Activated T-cell treated with anti-CD3 and anti-CD28 coated beads, Interleukin-2, amount 50 U/mL, for 24 hours (primary cell): Measurements from ENCODE around the gene SCAMP3.

Experiments used
- DNase-seq: peaks from one replicate; pipeline ENCODE4 v3.0.0-alpha.2; 2020
- H3K27ac Mint-ChIP-seq: 2 replicates; pipeline ENCODE4 v1.8.0; 2020; ENCODE audit warnings: mild to moderate bottlenecking, mixed read lengths
- H3K27me3 Mint-ChIP-seq: 2 replicates; pipeline ENCODE4 v1.8.0; 2020; ENCODE audit warnings: mixed read lengths
- H3K36me3 Mint-ChIP-seq: 2 replicates; pipeline ENCODE4 v1.8.0; 2020; ENCODE audit warnings: low read depth, mixed read lengths
- H3K4me1 Mint-ChIP-seq: 2 replicates; pipeline ENCODE4 v1.8.0; 2020; ENCODE audit warnings: low read depth, mixed read lengths
- H3K4me3 Mint-ChIP-seq: 2 replicates; pipeline ENCODE4 v1.8.0; 2020; ENCODE audit warnings: mild to moderate bottlenecking, moderate library complexity, mixed read lengths
- H3K9me3 Mint-ChIP-seq: 2 replicates; pipeline ENCODE4 v1.8.0; 2020; ENCODE audit warnings: mixed read lengths

SCAMP3 gene

GRCh38 chr1:155273343-155274245, 11.4 kb upstream of the SCAMP3 start, which contains the start of gene CLK2:
TSS of gene CLK2 (minus strand) at chr1:155273504. CDS start at chr1:155270977, 2,527 bp downstream.
- Mint-ChIP-seq H3K4me1 (peaks cover 47% of the 10 kb centered on the region), H3K27me3 (no peaks in the 10 kb centered on the region), H3K9me3 (no peaks in the 10 kb centered on the region), H3K36me3 (peaks cover 42% of the 10 kb centered on the region), H3K27ac (peak within 1 kb of the TSS; percentile 94), H3K4me3 (peak within 1 kb of the TSS; percentile 90)
- DNase-seq = peak; percentile 97

GRCh38 chr1:155272466-155273342, 10.5 kb upstream of the SCAMP3 start:
- H3K27ac Mint-ChIP-seq = peak overlapping the region; percentile 94
- peak overlapping the region; percentile 90 for H3K4me3 Mint-ChIP-seq
- H3K36me3 Mint-ChIP-seq = peaks cover 50% of the 10 kb centered on the region
- no peak for DNase-seq
- H3K4me1 Mint-ChIP-seq = peaks cover 43% of the 10 kb centered on the region
- H3K9me3 Mint-ChIP-seq = no peaks in the 10 kb centered on the region
- no peaks in the 10 kb centered on the region for H3K27me3 Mint-ChIP-seq

DNA sequence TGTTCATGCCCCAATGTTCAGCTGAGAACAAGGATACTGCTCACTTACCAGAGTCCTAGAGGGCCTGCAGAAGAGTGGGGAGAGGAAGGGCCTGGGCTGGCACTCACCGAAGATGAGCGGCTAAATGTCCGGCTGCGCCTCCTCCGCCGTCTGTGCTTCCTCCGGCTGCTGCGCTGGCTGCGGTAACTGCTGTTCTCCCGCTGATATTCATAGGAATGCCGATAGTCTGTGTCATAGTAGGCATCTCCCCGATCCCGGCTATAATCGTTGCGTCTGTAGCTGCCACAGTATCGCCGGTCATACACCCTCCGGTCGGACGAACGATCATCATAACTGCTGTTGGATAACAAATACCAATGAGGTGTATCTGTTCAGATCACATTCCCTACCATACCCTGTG, 7.2 kb upstream of the SCAMP3 start:
- peak overlapping the region; percentile 8 for H3K27ac Mint-ChIP-seq
- H3K27me3 Mint-ChIP-seq = no peaks in the 10 kb centered on the region
- no peak for DNase-seq
- peaks cover 82% of the 10 kb centered on the region for H3K36me3 Mint-ChIP-seq
- H3K4me3 Mint-ChIP-seq = no peak overlapping the region
- peaks cover 28% of the 10 kb centered on the region for H3K4me1 Mint-ChIP-seq
- no peaks in the 10 kb centered on the region for H3K9me3 Mint-ChIP-seq

- peaks cover 24% of the 10 kb centered on the region for H3K4me1 Mint-ChIP-seq
- no peaks in the 10 kb centered on the region for H3K9me3 Mint-ChIP-seq
- H3K27ac Mint-ChIP-seq = no peak overlapping the region
- no peak for DNase-seq
- H3K36me3 Mint-ChIP-seq = peaks cover 90% of the 10 kb centered on the region
- no peak overlapping the region for H3K4me3 Mint-ChIP-seq
- H3K27me3 Mint-ChIP-seq = no peaks in the 10 kb centered on the region
Measured at GRCh38 chr1:155268630-155269029, 6.5 kb upstream of the SCAMP3 start.

- Mint-ChIP-seq H3K4me1 (peaks cover 28% of the 10 kb centered on the region), H3K36me3 (peaks cover 96% of the 10 kb centered on the region), H3K27ac (no peak overlapping the region), H3K27me3 (no peaks in the 10 kb centered on the region), H3K4me3 (no peak overlapping the region), H3K9me3 (no peaks in the 10 kb centered on the region)
- no peak for DNase-seq
Measured at GRCh38 chr1:155267373-155267772, 5.2 kb upstream of the SCAMP3 start.

DNA sequence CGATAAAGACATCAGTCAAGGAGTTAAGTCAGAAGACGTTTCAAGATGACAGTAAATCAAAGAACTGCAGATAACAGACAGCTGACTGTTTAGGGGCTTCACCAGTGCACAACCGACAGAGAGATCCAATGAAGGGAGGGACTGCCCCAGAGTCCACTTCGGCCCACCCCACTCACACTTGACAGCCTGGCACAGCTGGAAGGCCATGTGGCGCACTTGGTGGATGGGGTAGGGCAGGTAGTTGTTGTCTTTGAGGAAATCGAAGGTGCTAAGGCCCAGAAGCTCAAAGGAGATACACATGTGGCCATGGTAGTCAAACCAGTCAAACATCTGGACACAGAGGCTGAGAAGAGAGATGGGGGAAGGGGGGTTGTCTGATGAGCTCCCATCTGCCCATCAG, 4.4 kb upstream of the SCAMP3 start:
- H3K4me1 Mint-ChIP-seq = peaks cover 27% of the 10 kb centered on the region
- H3K9me3 Mint-ChIP-seq = no peaks in the 10 kb centered on the region
- H3K27ac Mint-ChIP-seq = peak overlapping the region; percentile 2
- H3K36me3 Mint-ChIP-seq = peaks cover 96% of the 10 kb centered on the region
- no peaks in the 10 kb centered on the region for H3K27me3 Mint-ChIP-seq
- no peak overlapping the region for H3K4me3 Mint-ChIP-seq
- no peak for DNase-seq

DNA sequence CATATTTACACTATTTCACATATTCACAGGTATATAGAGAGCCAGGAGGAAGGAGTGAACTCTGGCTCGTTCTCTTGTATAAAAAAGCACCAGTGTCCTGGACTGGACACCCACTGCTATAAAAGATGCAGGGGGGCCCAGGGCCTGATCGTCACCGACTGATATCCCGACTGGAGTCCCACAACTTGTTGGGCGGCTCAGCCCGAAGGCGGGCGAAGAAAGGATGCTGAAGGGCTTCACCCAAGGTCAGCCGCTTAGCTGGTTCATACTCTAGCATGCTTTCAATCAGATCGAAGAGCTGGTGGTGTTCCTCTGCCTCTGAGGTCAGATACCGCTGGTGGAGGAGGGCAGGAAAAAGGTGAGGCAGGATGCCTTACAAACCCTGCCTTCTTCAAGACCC, 907 bp upstream of the SCAMP3 start:
- Mint-ChIP-seq H3K4me3 (peak overlapping the region; percentile 98), H3K36me3 (peaks cover 98% of the 10 kb centered on the region), H3K9me3 (no peaks in the 10 kb centered on the region), H3K27ac (peak overlapping the region; percentile 98), H3K27me3 (no peaks in the 10 kb centered on the region), H3K4me1 (peaks cover 36% of the 10 kb centered on the region)
- DNase-seq = no peak

DNA sequence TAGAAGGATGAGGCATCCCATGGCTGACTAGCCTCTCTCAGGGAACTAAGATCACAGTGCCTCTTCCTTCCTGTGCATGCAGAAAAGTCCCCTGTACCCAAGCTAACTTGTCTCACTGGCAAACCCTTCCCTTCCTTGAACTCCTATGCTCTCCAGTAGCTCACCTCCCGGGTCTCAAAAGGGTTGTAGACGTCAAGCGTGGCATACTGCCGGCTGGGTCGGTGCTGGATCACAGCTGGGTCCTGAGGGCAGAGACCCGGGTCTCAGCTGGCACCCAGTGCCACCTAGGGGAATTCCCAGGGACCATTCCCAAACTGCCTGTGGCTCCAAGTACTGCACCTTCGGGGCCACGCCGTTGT, 688 bp downstream of the SCAMP3 start:
- Mint-ChIP-seq H3K4me1 (peaks cover 43% of the 10 kb centered on the region), H3K27ac (peak overlapping the region; percentile 98), H3K36me3 (peaks cover 97% of the 10 kb centered on the region)

GRCh38 chr1:155260276-155260675, 1.9 kb downstream of the SCAMP3 start:
- no peaks in the 10 kb centered on the region for H3K27me3 Mint-ChIP-seq
- H3K27ac Mint-ChIP-seq = peak overlapping the region; percentile 98
- peaks cover 53% of the 10 kb centered on the region for H3K4me1 Mint-ChIP-seq
- DNase-seq = no peak
- peaks cover 97% of the 10 kb centered on the region for H3K36me3 Mint-ChIP-seq
- H3K4me3 Mint-ChIP-seq = peak overlapping the region; percentile 98
- no peaks in the 10 kb centered on the region for H3K9me3 Mint-ChIP-seq

More for the DNA sequence above, 688 bp downstream of the SCAMP3 start:
- Mint-ChIP-seq H3K4me3 (peak overlapping the region; percentile 98), H3K27me3 (no peaks in the 10 kb centered on the region), H3K9me3 (no peaks in the 10 kb centered on the region)
- DNase-seq = no peak

GRCh38 chr1:155256058-155256852, 5.9 kb downstream of the SCAMP3 start:
- no peak for DNase-seq
- H3K4me1 Mint-ChIP-seq = peaks cover 51% of the 10 kb centered on the region
- H3K27ac Mint-ChIP-seq = peak overlapping the region; percentile 73
- no peaks in the 10 kb centered on the region for H3K9me3 Mint-ChIP-seq
- H3K36me3 Mint-ChIP-seq = peaks cover 62% of the 10 kb centered on the region
- H3K4me3 Mint-ChIP-seq = peak overlapping the region; percentile 80
- no peaks in the 10 kb centered on the region for H3K27me3 Mint-ChIP-seq

GRCh38 chr1:155255243-155256007, 6.7 kb downstream of the SCAMP3 start, which contains the start of gene ENTREP3:
TSS of gene ENTREP3 (minus strand) at chr1:155255483. CDS start at chr1:155254877, 606 bp downstream.
- H3K4me1 Mint-ChIP-seq = peaks cover 51% of the 10 kb centered on the region
- no peaks in the 10 kb centered on the region for H3K9me3 Mint-ChIP-seq
- H3K4me3 Mint-ChIP-seq = peak within 1 kb of the TSS; percentile 80
- no peaks in the 10 kb centered on the region for H3K27me3 Mint-ChIP-seq
- peaks cover 58% of the 10 kb centered on the region for H3K36me3 Mint-ChIP-seq
- peak; percentile 86 for DNase-seq
- H3K27ac Mint-ChIP-seq = peak within 1 kb of the TSS; percentile 83

DNA sequence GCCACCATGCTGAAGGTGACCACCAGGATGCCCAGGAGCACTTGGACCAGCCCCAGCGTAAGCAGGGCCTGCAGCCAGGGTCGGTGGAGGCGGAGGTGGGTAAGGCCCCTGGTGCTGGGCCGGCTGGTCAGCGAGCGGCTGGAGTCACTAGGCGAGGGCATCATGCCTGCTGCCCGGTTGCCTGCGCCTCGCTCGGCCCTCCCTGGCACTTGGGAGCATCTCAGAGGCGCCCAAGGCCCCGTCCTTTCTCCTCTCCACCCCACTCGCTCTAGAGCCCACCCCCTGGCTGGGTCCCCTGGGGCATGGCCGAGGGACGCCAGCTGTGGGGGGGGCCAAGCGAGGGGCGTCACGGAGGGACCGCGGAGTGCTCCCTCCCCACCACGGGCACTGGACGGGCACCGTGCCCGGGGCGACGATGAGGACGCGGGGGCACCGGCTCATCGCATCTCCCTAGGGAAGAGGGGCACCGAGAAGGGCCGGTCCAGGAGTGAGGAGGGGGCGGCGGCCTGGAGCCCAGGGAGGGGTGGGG, 7.4 kb downstream of the SCAMP3 start:
- peak overlapping the region; percentile 80 for H3K4me3 Mint-ChIP-seq
- peaks cover 49% of the 10 kb centered on the region for H3K4me1 Mint-ChIP-seq
- peaks cover 52% of the 10 kb centered on the region for H3K36me3 Mint-ChIP-seq
- peak overlapping the region; percentile 83 for H3K27ac Mint-ChIP-seq
- no peak for DNase-seq
- no peaks in the 10 kb centered on the region for H3K27me3 Mint-ChIP-seq
- no peaks in the 10 kb centered on the region for H3K9me3 Mint-ChIP-seq

GRCh38 chr1:155254228-155254713, 7.9 kb downstream of the SCAMP3 start:
- Mint-ChIP-seq H3K27me3 (no peaks in the 10 kb centered on the region), H3K27ac (peak overlapping the region; percentile 83), H3K36me3 (peaks cover 47% of the 10 kb centered on the region), H3K9me3 (no peaks in the 10 kb centered on the region), H3K4me1 (peaks cover 48% of the 10 kb centered on the region), H3K4me3 (peak overlapping the region; percentile 80)
- DNase-seq = peak; percentile 34
